Smooth muscle cell (in vitro differentiated cells): Measurements from ENCODE around the gene SULT1C2. TPM values are rescaled to one million over a fixed set of nuclear protein-coding genes. Genes with fewer than 3 reads are reported as not detected.

Experiments used
- DNase-seq: peaks from one replicate; lab custom pipeline; 2025; ENCODE audit not compliant: unreplicated experiment; lab: John Stamatoyannopoulos, UW
- H2AFZ ChIP-seq: fragments of 200-600 bp; sonication (generic); 2 replicates; pipeline ENCODE4 v1.6.0; 2016; ENCODE audit warnings: antibody characterized with exemption, low read depth, mild to moderate bottlenecking
- H3F3A ChIP-seq: fragments of 200-600 bp; sonication (generic); 2 replicates; pipeline ENCODE4 v1.6.0; 2017; ENCODE audit warnings: antibody characterized with exemption, low read depth
- H3K27ac ChIP-seq: fragments of 200-600 bp; sonication (generic); 2 replicates; pipeline ENCODE4 v1.5.1; 2016; ENCODE audit warnings: low read depth, mild to moderate bottlenecking
- H3K27me3 ChIP-seq: fragments of 200-600 bp; sonication (generic); 2 replicates; pipeline ENCODE4 v1.6.1; 2016; ENCODE audit warnings: low read depth, mild to moderate bottlenecking
- H3K36me3 ChIP-seq: fragments of 200-600 bp; sonication (generic); 2 replicates; pipeline ENCODE4 v1.5.1; 2016; ENCODE audit warnings: low read depth
- H3K4me1 ChIP-seq: fragments of 200-600 bp; sonication (generic); 2 replicates; pipeline ENCODE4 v1.5.1; 2016; ENCODE audit warnings: low read depth
- H3K4me2 ChIP-seq: fragments of 200-600 bp; sonication (generic); 2 replicates; pipeline ENCODE4 v1.6.0; 2016; ENCODE audit warnings: mild to moderate bottlenecking
- H3K4me3 ChIP-seq: fragments of 200-600 bp; sonication (generic); 2 replicates; pipeline ENCODE4 v1.5.1; 2016; ENCODE audit warnings: mild to moderate bottlenecking
- H3K79me2 ChIP-seq: fragments of 200-600 bp; sonication (generic); 2 replicates; pipeline ENCODE4 v1.6.0; 2016; ENCODE audit warnings: low read depth, mild to moderate bottlenecking
- H3K9ac ChIP-seq: fragments of 200-600 bp; sonication (generic); 2 replicates; pipeline ENCODE4 v1.6.0; 2016; ENCODE audit warnings: low read depth
- H3K9me3 ChIP-seq: fragments of 200-600 bp; sonication (generic); replicated peaks from 2 replicates; pipeline ENCODE4 v1.5.1; 2016; ENCODE audit warnings: low read depth
- H4K20me1 ChIP-seq: fragments of 200-600 bp; sonication (generic); 2 replicates; pipeline ENCODE4 v1.6.0; 2016; ENCODE audit warnings: low read depth
- WGBS: methylation state at CpG from one replicate; pipeline ENCODE4 v1.1.7; 2016; ENCODE audit warnings: low lambda C conversion rate; 5-methylcytosine and 5-hydroxymethylcytosine counted together
- polyA plus RNA-seq: library from polyadenylated mRNA; unstranded; fragments of >200 nt; fragmentation: Nextera tagmentation; extraction: Ambion mirVana; gene quantifications from 2 replicates; pipeline ENCODE4 v1.2.1, GENCODE V29; 2016
- total RNA-seq: library from RNA; depleted of rRNA; stranded (reverse); fragments of >200 nt; gene quantifications from 2 replicates; pipeline ENCODE4 v1.2.3, GENCODE V29; 2014
- TF ChIP-seq, protein P1 (sequence below): fragments of 200-600 bp; sonication (generic); IDR thresholded peaks from 2 replicates; pipeline ENCODE4 v1.5.1; 2017; ENCODE audit warnings: borderline replicate concordance, mild to moderate bottlenecking, antibody characterized with exemption; ENCODE audit not compliant: insufficient read depth, poor library complexity, severe bottlenecking

The SULT1C2 gene
- total and polyA plus RNA-seq, 2 experiments from 2014 or later, result not detected

DNA sequence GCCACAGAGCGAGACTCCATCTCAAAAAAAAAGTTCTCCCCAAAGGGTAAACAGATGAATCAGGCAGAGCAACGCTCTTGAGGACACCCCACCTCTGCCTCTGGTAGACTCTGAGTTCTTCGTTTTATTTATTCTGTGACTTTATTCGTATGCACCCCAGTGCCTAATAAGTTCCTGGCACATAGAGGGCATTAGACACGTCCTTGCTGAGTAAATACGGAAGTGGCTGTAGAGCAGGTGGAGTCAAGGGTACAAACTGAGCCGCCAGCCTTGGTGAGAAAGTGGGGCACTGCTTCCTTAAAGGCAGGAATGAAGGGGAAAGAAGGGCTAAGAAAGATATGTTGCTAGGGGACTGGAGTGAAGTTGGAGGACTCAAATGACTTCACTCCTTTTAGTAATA lies 12.9 kb downstream of the SULT1C2 start:
- Histone ChIP-seq H3K27me3 (no peaks in the 10 kb centered on the region), H4K20me1 (no peaks in the 10 kb centered on the region), H3K27ac (no peak overlapping the region), H3K4me2 (no peak overlapping the region), H3K9ac (no peak overlapping the region), H3K4me1 (no peaks in the 10 kb centered on the region), H3K36me3 (no peaks in the 10 kb centered on the region), H3K9me3 (no peaks in the 10 kb centered on the region), H3K79me2 (no peaks in the 10 kb centered on the region), H3F3A (no peaks in the 10 kb centered on the region), H3K4me3 (no peak overlapping the region), H2AFZ (no peak overlapping the region)
- WGBS, result 94% methylated on average over 7 of the region's 7 CpGs
- TF ChIP-seq, protein P1, sequence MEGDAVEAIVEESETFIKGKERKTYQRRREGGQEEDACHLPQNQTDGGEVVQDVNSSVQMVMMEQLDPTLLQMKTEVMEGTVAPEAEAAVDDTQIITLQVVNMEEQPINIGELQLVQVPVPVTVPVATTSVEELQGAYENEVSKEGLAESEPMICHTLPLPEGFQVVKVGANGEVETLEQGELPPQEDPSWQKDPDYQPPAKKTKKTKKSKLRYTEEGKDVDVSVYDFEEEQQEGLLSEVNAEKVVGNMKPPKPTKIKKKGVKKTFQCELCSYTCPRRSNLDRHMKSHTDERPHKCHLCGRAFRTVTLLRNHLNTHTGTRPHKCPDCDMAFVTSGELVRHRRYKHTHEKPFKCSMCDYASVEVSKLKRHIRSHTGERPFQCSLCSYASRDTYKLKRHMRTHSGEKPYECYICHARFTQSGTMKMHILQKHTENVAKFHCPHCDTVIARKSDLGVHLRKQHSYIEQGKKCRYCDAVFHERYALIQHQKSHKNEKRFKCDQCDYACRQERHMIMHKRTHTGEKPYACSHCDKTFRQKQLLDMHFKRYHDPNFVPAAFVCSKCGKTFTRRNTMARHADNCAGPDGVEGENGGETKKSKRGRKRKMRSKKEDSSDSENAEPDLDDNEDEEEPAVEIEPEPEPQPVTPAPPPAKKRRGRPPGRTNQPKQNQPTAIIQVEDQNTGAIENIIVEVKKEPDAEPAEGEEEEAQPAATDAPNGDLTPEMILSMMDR, result no peak
- no peak for DNase-seq

DNA sequence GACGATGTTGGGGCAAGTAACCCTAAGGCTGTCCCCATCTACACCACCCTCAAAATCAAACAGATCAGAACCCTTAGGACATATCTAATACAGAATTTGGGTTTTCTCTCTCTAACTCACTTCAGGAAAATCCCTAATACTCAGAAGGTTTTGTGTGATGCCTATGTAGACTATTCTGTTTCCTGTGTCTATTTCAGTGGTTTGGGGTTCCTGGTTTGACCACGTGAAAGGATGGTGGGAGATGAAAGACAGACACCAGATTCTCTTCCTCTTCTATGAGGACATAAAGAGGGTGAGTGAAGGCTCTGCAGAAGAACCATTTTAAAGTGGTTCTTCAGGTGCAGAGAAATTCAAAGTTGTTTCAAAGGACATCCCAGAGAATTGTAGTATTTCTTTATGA lies 16.3 kb downstream of the SULT1C2 start:
- H3K36me3 ChIP-seq, result no peaks in the 10 kb centered on the region
- no peak overlapping the region for H3K9ac ChIP-seq
- TF ChIP-seq, protein P1, result no peak
- H3K4me3 ChIP-seq, result no peak overlapping the region
- H2AFZ ChIP-seq, result no peak overlapping the region
- H3K27ac ChIP-seq, result no peak overlapping the region
- H3F3A ChIP-seq, result no peaks in the 10 kb centered on the region
- H4K20me1 ChIP-seq, result no peaks in the 10 kb centered on the region
- 92% methylated on average over 2 of the region's 2 CpGs for WGBS
- no peak for DNase-seq
- no peaks in the 10 kb centered on the region for H3K4me1 ChIP-seq
- no peak overlapping the region for H3K4me2 ChIP-seq
- H3K27me3 ChIP-seq, result no peaks in the 10 kb centered on the region
- no peaks in the 10 kb centered on the region for H3K79me2 ChIP-seq
- no peaks in the 10 kb centered on the region for H3K9me3 ChIP-seq

DNA sequence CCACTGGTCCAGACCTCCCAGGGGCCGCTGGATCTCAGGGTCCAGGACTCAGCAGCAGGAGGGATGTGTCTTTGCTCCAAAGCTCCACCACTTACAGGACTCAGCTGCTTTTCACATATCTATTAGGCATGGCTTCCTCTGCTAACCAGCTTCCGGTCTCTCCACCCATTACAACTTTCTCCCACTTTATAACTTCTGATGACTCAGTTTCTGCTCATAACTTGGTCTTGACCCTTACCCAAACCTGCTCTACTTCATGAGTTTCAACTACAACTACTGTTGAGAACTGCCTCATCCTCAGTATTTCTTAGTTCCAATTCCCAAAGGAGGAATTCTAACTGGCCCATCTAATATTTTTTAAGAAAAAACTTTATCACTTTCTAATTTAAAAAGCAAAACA lies 17.2 kb downstream of the SULT1C2 start:
- Histone ChIP-seq H3K4me2 (no peak overlapping the region), H3K36me3 (no peaks in the 10 kb centered on the region), H3K4me3 (no peak overlapping the region), H3K79me2 (no peaks in the 10 kb centered on the region), H4K20me1 (no peaks in the 10 kb centered on the region), H3K4me1 (no peaks in the 10 kb centered on the region), H3K9me3 (no peaks in the 10 kb centered on the region), H2AFZ (no peak overlapping the region), H3K27ac (no peak overlapping the region), H3F3A (no peaks in the 10 kb centered on the region), H3K9ac (no peak overlapping the region), H3K27me3 (no peaks in the 10 kb centered on the region)
- DNase-seq, result no peak
- WGBS, result 92% methylated on average over 2 of the region's 2 CpGs
- TF ChIP-seq, protein P1, result no peak

DNA sequence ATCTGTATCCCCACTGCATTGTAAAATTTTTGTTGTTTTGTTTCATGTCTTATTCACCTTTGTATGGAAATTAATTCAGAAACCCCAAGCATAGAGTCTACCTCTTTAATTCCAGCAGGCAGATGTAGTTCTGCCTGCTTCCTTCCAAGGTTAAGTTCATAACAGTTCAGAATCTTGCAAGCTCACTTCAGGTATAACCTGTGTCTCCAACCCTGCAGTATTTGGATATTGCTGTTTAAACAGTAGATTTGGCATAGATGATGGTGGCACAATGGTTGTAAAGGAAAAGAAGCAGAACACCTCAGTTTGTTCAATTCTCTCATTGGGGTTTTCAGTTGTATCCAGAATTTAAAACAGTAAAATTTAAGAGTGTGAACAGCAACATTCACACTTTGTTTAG lies 21.2 kb downstream of the SULT1C2 start:
- no peak overlapping the region for H2AFZ ChIP-seq
- no peak for DNase-seq
- H3K9me3 ChIP-seq, result no peaks in the 10 kb centered on the region
- H3K4me2 ChIP-seq, result no peak overlapping the region
- H3K27ac ChIP-seq, result no peak overlapping the region
- H3K27me3 ChIP-seq, result no peaks in the 10 kb centered on the region
- H3F3A ChIP-seq, result peaks cover 1% of the 10 kb centered on the region
- H3K4me1 ChIP-seq, result peaks cover under 1% of the 10 kb centered on the region
- no peaks in the 10 kb centered on the region for H3K79me2 ChIP-seq
- TF ChIP-seq, protein P1, result no peak
- H3K36me3 ChIP-seq, result no peaks in the 10 kb centered on the region
- no peak overlapping the region for H3K9ac ChIP-seq
- no peak overlapping the region for H3K4me3 ChIP-seq
- no peaks in the 10 kb centered on the region for H4K20me1 ChIP-seq
